GM18861 (cell line): ENCODE results near the gene RNF169.
"Not testable (repeated sequence)": the region's sequence is repeated elsewhere in the genome, so short reads cannot be mapped to it uniquely, and the experiment has no call there.

Source experiments
- ATAC-seq: cut with Tn5 transposase; IDR thresholded peaks from one replicate; pipeline ENCODE4 v1.9.1; 2021; ENCODE audit not compliant: unreplicated experiment

Gene RNF169

DNA sequence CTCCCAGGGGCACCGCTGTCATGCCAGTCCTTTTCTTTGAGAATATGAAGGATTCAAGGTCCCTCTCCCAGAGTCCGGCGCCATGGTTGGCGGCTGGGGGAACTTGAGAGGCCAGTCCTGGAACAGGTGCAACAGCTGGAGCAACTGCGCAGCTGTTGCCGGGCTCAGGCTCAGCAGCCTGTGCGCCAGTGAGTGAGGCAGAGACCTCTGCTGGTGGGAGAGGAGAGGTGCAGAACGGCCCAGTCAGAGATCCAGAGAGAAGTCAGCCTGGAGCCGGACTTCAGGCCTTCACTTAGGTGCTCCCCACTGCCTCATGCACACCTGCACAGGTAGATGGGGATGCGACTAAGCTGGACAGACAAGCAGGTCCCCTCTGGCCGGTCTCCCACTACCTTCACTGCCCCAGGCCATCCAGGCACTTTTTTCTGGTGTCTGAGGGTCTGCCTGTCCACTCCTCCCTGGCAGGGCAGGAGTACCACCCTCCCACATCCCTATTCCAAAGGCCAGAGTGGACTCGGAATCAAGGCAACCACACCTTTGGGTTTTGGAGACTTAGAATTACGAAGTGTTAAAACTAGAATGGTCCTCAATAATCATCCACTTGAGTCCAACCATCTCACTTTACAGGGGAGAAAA is 22.0 kb upstream of the RNF169 start:
- peak; percentile 48 for ATAC-seq

DNA sequence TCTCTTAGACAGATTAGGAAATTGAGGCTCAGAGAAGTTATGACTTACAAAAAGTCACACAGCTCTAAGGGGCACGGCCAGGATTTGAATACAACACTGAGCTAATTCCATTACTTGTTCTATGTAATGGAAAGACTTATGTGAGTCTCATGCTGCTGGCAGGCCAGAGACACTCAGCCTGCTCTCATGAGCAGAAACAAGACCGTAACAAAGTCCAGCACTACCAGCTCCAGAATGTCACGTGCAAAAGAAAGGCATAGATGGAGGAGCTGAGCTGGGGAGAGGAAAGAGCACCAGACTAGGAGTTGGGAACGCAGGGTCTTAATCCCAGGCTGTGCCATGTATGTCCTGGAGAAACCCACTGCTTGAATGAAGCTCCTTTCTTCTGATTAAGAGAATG is 19.3 kb upstream of the RNF169 start:
- no peak for ATAC-seq

DNA sequence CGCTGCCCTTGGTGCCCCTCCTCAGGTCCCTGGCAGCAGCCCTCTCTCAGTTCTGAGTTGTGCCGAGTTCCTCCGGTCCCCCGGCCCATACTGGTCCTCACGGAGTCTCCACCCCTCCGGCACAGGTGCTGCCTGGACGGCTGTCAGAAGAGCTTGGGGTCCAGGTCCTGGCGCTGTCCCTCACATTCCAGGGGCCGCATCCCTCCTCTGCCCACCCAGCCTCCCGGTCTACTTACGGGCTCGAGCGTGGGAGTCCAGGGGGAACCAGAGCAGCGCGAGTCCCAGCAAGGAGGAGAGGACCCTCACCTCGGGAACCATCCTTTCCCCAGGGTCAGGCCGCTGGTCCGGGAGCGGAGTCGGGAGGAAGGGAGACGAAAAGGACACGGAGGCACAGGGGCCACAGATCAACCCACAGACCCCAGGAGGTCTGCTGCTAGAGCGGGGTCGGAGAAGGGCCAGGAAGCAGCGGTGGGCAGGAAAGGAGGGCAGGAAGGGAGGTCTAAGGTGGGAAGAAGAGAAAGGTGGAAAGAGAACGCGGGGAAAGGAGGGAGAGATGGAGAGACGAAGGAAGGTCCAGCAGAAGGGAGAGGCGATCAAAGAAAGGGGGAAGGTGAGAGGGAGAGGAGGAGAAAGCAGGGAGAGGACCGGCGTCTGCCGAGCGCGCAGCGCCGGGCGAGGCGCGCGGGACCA is 17.9 kb upstream of the RNF169 start:
- ATAC-seq = no peak

DNA sequence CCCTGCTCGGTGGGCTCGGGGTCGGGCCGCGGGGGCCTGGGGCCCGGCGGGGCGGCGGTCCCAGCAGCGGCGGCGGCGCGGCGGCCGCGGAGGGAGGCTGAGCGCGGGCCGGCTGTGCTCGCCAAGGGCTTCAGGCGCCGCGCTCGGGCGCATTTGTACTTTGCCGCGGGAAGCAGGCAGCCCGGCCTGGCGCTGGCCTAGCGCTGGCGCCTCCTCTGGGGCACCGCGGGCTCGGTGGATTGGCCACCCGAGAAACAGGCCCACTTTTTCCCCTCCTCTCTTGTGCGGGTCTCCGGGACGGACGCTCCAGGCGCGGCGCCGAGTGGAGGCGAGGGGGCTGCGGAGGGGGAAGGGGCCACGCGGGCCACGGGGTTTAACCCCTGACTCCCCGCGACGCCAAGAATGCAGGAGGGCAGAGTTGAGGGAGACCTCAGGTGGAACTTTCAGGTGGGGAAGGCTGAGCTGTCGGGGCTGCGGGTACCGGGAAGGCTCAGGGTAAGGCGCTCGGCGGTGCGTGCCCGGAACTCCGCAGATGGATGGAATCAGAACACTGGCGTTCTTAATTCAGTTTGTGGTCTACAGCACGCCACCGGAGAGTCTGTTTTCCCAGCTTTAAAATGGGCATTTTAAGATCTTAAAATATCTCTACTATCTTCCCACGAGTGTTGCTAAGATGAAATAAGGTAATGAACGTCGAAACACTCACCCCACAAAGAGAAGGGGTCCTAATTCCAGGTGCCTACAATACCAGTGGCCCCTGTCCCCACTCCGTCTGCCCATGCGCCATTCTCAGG is 17.2 kb upstream of the RNF169 start, which contains the start of gene CHRDL2:
CHRDL2 (minus strand) TSS at position 126 of the 794 bp plus-strand sequence. CDS start 538 bp downstream, outside the sequence.
- ATAC-seq = no peak

DNA sequence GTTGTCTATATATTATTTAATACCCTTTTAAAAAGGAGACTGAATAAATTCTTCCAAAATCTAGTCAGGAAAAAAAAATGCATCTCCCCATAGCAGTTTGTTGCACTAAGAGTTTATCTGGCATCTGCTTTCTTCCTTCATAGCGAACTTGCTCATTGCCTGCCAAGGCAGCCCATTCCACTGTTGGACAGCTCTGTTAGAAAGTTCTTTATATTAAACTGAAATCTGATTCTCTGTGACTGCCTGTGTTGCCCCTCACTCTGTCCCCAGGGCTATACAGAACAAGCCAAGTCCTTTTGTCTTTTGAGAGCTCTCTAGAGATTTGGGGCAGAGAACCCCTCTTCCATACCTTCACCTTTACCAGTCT is 14.1 kb upstream of the RNF169 start:
- no peak for ATAC-seq

DNA sequence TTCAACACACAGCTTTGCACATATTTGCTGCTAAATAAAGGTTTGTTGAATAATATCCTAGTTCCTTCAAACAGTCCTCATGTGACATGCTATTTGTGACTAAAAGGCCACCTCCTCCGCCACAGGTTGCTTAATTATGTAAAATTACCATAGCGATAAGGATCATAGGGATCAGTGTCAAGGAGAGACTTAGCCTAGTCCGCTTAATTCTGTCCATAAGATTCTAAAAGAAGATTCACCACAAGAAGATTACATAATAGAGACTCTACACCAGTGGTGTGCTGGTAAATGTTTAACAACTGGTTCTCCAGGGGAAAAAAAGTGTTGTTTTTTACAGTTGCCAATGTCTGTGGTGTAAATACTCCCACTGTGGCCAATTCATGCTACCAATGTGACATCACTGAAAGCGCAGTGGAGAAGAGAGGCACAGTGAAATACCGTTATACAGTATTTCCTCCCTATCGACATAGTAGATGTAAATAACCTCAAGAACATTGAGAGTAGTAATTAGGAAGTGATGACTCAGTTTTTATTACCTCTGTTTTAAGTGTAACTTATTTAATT is 13.2 kb upstream of the RNF169 start:
- no peak for ATAC-seq

DNA sequence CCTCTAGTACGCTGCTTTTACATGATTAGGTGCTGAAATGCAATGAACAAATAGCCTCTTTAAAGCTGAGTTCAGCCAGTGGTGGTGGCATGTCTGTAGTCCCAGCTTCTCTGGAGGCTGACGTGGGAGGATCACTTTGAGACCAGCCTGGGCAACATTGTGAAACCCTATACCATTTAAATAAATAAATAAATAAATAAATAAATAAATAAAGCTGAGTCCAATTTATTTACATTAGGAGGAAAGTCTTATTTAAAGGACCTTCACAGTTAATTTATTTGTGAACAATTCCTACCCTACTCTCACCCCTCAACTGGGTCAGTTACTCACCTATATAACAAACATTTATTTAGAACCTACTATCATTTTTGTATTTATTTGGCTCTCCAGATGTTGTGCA is 12.6 kb upstream of the RNF169 start:
- ATAC-seq = no peak

DNA sequence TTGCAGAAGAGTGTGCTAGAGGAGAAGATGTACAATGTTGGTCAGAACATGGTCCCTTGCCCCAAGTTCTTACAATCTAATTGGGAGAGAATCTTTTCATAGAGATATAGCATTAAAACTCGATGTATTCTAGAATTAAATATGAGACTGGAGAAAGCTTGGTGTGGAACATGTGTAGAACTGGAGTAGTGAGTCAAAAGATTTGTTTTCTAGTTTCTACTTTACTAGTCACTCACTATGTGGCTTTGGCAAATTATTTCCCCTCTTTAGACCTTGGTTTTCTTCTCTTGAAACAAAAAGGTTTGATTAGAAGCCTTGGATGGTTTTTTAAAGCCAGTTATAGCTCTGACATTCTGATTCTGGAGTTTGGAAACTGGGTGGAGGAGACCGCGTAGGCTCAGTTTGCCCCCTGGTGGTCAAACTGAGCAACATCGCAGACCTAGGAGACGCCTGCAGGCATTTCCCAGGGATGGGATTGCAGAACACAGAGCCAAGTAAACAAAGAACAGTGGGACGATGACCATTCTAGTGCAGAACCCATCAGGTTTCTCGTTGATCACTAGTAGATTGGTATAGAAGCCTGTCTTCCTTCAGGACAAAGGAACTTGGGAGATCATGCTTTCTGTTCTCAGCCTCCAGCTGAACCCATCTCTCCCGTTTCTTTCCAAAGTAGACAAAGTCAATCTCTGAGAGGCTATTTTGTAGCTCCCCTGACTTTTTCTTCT is 8.9 kb upstream of the RNF169 start:
- no peak for ATAC-seq

DNA sequence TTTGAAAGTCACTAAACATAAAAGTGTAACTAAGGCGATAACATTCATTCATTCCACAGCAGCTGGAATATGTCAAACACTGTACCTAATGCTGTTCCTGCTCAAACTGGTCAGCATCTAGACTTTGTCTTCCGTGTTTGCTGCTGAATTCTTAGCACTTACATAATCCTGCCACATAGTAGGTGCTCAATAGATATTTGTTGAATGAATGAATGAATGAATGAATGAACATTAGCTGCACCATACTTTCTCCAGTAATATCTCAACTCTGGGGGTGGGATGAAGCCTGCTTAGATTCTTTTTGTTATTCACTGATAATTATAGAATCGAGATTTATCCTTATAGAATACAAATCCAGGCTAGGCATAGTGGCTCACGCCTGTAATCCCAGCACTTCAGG is 6.6 kb upstream of the RNF169 start:
- ATAC-seq = no peak

DNA sequence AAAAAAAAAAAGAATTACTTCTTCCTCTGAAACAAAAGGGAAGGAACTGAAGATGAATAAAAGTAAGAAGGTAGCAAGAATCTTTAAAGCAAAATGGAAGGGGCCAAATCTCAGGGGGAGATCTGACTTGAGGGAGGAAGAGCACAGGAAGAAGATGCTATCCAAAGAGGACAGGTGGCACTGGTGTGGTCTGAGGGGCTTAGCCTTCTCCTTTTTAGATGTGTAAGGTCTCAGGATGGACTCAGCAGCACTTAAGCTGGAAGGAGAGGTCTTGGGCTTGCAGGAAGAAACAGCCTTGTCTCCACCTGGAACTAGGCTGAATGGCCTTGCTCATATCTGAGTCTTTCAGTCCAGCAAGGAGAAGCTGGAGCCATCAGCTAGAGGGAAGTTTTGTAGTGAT is 5.0 kb upstream of the RNF169 start:
- no peak for ATAC-seq

DNA sequence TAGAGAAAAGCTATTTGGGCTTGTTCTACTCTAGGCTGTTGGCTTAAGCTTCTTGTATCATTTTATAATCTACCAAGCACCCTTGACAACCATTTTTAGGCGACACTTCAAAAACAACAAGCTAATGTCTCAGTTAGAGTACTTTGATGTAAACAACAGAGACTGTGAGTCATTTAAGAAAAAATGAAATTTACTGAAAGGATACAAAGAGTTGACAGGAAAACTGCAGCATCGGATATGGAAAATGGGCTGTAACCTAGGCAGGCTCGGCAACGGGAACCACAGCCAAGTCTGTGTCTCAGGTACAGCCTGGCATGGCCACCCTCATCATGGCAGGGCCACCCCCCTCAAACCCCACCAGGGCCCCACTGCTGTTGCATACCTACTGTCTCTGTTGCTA is 4.4 kb upstream of the RNF169 start:
- no peak for ATAC-seq

DNA sequence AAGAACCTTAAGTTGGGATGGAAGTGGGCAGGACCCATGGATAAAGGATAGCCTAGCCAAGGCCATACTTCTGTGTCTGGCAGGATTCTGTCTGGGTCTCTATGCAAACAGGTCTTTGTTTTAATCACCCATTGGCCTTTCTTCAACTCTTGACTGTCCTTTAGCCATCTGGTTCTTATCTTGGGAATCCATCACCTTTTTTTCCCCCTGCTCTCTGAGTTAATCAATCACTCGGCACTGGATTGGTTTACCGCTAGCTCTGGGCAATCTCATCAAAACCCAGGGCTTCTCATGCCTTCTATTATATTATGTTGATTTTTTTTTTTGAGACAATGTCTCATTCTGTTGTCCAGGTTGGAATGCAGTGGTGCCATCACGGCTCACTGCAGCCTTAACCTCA is 1.8 kb upstream of the RNF169 start:
- ATAC-seq = no peak

DNA sequence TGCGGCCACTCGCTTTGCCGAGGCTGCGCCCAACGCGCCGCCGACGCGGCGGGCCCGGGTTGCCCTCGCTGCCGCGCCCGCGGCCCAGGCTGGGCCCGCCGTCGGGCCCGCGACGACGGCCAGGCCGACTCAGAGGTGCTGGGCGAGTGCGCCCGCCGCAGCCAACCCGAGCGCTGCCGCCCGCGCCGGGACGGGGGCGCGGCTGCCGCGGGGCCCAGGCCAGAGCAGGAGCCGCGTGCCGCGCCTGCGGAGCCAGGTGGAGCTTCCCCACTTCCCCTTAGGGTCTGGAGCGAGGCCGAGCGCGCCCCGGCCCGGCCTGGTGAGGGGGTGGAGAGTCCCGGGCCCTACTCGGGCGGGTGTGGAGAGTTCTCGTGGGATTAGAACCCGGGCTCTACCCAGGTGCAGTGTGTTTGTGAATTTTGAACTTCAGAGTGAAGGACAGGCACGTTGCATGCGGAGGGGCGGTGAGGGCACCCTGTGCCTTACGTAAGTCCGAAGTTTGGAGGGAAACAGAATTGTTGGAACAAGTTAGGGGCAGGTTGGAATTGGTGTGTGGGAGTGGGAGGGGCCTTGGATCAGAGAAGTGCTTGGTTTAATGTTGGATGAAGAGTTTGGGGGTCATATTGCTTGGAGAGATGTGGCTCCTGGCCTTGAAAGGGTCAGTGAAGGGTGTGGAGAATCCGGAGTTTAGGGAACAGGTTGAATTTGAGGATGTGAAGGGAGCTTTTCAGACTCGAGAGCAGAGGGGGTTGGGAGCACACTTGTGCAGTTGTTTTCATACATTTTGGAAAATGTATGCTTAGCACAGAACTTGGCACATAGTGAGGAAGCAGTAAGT is 697 bp downstream of the RNF169 start:
- peak; percentile 33 for ATAC-seq

DNA sequence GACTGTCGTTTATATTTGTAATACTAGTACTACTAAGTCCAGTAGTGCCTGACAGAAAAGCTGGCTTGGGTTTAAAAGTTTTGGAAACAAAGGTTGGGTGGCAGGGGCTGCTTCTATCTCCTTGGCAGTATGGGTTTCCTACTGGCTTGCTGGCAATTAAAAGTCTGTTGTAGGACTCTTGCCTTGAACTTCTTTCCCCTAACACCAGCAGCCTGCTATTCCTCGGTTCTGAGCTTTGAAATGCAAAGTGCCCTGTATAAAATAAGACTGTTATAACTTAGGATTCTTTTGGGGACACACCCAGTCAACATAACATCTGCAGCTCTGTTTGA is 1.3 kb downstream of the RNF169 start:
- ATAC-seq = no peak

DNA sequence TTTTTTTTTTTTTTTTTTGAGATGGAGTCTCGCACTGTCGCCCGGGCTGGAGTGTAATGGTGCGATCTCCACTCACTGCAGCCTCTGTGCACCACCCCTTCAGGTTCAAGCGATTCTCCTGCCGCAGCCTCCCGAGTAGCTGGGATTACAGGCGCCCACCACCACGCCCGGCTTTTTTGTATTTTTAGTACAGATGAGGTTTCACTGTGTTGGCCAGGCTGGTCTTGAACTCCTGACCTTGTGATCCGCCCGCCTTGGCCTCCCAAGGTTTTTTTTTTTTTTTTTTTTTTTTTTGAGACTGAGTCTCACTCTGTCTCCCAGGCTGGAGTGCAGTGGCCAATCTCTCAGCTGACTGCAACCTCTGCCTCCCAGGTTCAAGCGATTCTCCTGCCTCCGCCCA is 1.9 kb downstream of the RNF169 start:
- not testable (repeated sequence) for ATAC-seq

DNA sequence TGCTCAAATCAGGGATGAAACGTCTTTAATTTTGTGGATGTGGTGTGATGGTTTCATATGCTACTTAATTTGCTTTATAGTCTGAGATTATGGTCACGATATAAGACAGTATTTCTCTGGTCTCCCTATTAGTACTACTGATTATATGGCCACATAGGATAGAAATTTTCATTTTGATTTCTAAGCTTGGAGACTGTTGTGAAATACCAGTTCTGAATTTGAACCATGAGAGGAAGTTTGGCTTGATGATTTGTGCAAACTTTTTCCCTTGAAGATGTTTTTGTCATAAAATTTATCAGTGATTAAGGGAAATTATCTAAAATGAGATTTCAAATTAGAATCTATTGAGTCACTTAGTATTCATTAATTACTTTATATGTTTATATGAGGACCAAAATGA is 2.7 kb downstream of the RNF169 start:
- no peak for ATAC-seq

DNA sequence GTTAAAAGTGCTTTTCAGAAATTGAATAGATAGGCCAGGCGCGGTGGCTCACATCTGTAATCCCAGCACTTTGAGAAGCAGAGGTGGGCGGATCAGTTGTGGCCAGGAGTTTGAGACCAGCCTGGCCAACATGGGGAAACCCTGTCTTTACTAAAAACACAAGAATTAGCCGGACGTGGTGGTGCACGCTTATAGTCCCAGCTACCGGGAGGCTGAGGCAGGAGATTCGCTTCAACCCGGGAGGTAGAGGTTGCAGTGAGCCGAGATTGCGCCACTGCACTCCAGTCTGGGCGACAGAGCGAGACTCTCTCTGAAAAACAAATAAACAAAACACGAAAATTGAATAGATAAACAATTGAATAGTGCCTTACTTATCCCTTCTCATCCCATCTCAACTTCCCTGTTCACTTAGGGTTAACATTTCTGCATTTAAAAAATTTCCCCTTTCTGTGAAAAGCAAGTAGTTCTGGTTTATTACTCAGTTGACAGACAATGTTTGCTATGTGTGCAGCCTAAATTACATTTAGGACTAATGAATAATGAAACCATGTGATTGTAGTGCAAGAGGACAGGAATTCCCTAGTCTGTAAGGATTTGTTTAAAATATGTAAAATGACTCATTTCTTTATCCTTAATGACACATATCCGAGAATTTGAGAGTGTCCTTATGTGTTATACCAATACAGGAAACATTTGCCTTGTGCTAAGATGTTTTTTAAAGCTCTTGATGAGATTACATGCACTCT is 6.0 kb downstream of the RNF169 start:
- ATAC-seq = peak; percentile 58

DNA sequence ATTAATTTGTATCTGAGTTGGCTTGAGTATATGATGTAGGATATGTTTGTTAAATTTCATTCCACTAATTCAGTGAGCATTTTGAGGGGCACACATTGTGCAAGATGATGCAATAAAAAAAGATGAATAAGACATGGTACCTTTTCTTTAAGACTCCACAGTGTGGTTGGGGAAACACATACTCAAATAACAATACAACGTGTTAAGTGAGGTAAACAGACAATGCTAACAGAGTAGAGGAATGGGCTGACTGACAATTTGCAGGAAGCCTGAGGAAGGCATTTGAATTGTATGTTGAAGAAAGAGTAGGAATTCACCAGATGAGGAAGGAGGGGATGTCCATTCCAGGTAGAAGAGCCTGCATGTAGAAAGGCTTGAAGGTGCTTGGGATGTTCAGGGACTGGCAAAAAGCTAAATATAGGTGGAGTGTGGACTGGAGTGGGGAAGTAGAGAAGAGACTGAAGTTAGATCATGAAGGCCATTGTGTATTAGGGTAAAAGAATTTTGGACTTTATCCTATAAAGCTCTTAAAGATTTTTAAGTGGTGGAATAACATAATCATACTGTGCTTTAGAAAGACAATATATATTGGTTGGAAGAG is 6.8 kb downstream of the RNF169 start:
- peak; percentile 7 for ATAC-seq

DNA sequence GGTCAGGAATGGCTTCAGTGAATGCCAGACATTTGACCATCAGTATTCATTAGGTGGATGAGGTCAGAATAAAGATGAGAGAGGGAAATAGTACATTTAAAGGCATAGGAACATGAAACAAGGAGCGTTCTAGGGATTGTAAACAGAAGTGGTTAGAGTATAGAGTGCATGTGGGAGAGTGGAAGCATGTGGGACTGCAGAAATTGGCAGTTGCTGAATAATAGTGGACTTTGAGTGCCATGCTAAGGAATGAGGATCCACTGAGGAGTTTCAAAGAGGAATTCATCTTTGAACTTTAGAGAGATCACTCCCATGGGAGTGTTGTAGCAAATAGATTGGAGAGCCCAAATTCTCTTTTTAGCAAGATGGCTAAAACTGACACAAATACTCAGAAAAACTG is 7.9 kb downstream of the RNF169 start:
- no peak for ATAC-seq
